Astrocyte of the cerebellum (primary cell): ENCODE results near the gene ENTPD1.
"Not testable (repeated sequence)": the region's sequence is repeated elsewhere in the genome, so short reads cannot be mapped to it uniquely, and the experiment has no call there.

ENCODE experiments used
- DNase-seq: peaks from one replicate; pipeline ENCODE4 v3.0.0-alpha.2; 2011; ENCODE audit warnings: low read depth
- H3K4me3 ChIP-seq: 2 replicates; pipeline ENCODE4 v1.5.1; 2011; ENCODE audit warnings: mild to moderate bottlenecking, low read depth, low read length, moderate library complexity
- CTCF ChIP-seq: IDR thresholded peaks from 2 replicates; pipeline ENCODE4 v1.5.1; 2012; ENCODE audit warnings: low read length, low read depth, moderate library complexity, mild to moderate bottlenecking; ENCODE audit errors: missing control alignments
- in situ Hi-C: cut with HindIII; loops from 2 replicates; pipeline ENCODE4 v1.10.0; 2017; ENCODE audit warnings: low sequenced_read_pairs

Gene ENTPD1

GRCh38 chr10:95756041-95756761 lies at the start of gene ENTPD1:
Gene ENTPD1, plus strand, starts transcription at chr10:95756163. Its CDS starts 77 bp downstream, at chr10:95756240.
- no peak for DNase-seq
- TF ChIP-seq CTCF, result no peak
- in situ Hi-C loops, result no loop called here
- peak within 1 kb of the TSS; percentile 3 for H3K4me3 ChIP-seq

- DNase-seq, result no peak
- in situ Hi-C loops, result no loop called here
- no peak for TF ChIP-seq CTCF
- H3K4me3 ChIP-seq, result no peak overlapping the region
These were observed 49.4 kb upstream of the ENTPD1 start for GRCh38 chr10:95706573-95706972.

- no peak overlapping the region for H3K4me3 ChIP-seq
- in situ Hi-C loops, result no loop called here
- no peak for TF ChIP-seq CTCF
- no peak for DNase-seq
These were observed 49.0 kb upstream of the ENTPD1 start for GRCh38 chr10:95706990-95707389.

GRCh38 chr10:95711492-95711891 lies 44.5 kb upstream of the ENTPD1 start:
- in situ Hi-C loops, result no loop called here
- DNase-seq, result no peak
- TF ChIP-seq CTCF, result no peak
- no peak overlapping the region for H3K4me3 ChIP-seq

GRCh38 chr10:95716466-95716865 lies 39.5 kb upstream of the ENTPD1 start:
- TF ChIP-seq CTCF, result no peak
- H3K4me3 ChIP-seq, result no peak overlapping the region
- DNase-seq, result no peak
- in situ Hi-C loops, result no loop called here

GRCh38 chr10:95716866-95717265 lies 39.1 kb upstream of the ENTPD1 start:
- DNase-seq, result no peak
- H3K4me3 ChIP-seq, result no peak overlapping the region
- no peak for TF ChIP-seq CTCF
- in situ Hi-C loops, result no loop called here

- DNase-seq, in situ Hi-C loops: not testable (repeated sequence)
These were observed 35.2 kb upstream of the ENTPD1 start for GRCh38 chr10:95720745-95721144.

GRCh38 chr10:95722496-95722895 lies 33.5 kb upstream of the ENTPD1 start:
- DNase-seq, in situ Hi-C loops, H3K4me3 ChIP-seq: not testable (repeated sequence)

More at GRCh38 chr10:95720745-95721144, 35.2 kb upstream of the ENTPD1 start:
- H3K4me3 ChIP-seq, result not testable (repeated sequence)
